ENCODE results near the gene GLI3.

The GLI3 gene

GRCh38 chr7:42082144-42082543, 154.9 kb downstream of the GLI3 start:
- ChIA-PET POLR2A (no interaction called here), CTCF (no interaction called here)
- no peak for DNase-seq (ENCODE audit: extremely low spot score)
- no peak for TF ChIP-seq CTCF (IDR thresholded peaks at IDR 0.05; ENCODE audit: control extremely low read depth, extremely low read depth, low read depth, missing control alignments)

- no peak for DNase-seq (ENCODE audit: extremely low spot score)
- ChIA-PET POLR2A (no interaction called here), CTCF (no interaction called here)
- no peak for TF ChIP-seq CTCF (IDR thresholded peaks at IDR 0.05; ENCODE audit: control extremely low read depth, extremely low read depth, low read depth, missing control alignments)
Observed at GRCh38 chr7:42081671-42082070, 155.3 kb downstream of the GLI3 start.

GRCh38 chr7:42080841-42081586, 156.0 kb downstream of the GLI3 start:
- CTCF ChIA-PET, result no interaction called here
- POLR2A ChIA-PET, result no interaction called here

GRCh38 chr7:42077271-42078135, 159.5 kb downstream of the GLI3 start:
- POLR2A ChIA-PET, result no interaction called here
- CTCF ChIA-PET, result no interaction called here
- no peak for DNase-seq (ENCODE audit: extremely low spot score)
- no peak for TF ChIP-seq CTCF (IDR thresholded peaks at IDR 0.05; ENCODE audit: control extremely low read depth, extremely low read depth, low read depth, missing control alignments)

More at GRCh38 chr7:42080841-42081586, 156.0 kb downstream of the GLI3 start:
- no peak for DNase-seq (ENCODE audit: extremely low spot score)
- no peak for TF ChIP-seq CTCF (IDR thresholded peaks at IDR 0.05; ENCODE audit: control extremely low read depth, extremely low read depth, low read depth, missing control alignments)

GRCh38 chr7:42076870-42077269, 160.1 kb downstream of the GLI3 start:
- DNase-seq (ENCODE audit: extremely low spot score), result no peak
- ChIA-PET POLR2A (no interaction called here), CTCF (no interaction called here)
- TF ChIP-seq CTCF (IDR thresholded peaks at IDR 0.05; ENCODE audit: control extremely low read depth, extremely low read depth, low read depth, missing control alignments), result no peak

- no peak for TF ChIP-seq CTCF (IDR thresholded peaks at IDR 0.05; ENCODE audit: control extremely low read depth, extremely low read depth, low read depth, missing control alignments)
- POLR2A ChIA-PET, result no interaction called here
- DNase-seq (ENCODE audit: extremely low spot score), result no peak
- CTCF ChIA-PET, result no interaction called here
Observed at GRCh38 chr7:42075418-42075817, 161.6 kb downstream of the GLI3 start.

All from GM10248 (cell line).